ENCODE data around the gene MLST8. TPM values are rescaled to one million over a fixed set of nuclear protein-coding genes. Genes with fewer than 3 reads are reported as not detected.

MLST8 gene
- total RNA-seq, 1 experiment from 2014 or later, result 87.6 TPM

DNA sequence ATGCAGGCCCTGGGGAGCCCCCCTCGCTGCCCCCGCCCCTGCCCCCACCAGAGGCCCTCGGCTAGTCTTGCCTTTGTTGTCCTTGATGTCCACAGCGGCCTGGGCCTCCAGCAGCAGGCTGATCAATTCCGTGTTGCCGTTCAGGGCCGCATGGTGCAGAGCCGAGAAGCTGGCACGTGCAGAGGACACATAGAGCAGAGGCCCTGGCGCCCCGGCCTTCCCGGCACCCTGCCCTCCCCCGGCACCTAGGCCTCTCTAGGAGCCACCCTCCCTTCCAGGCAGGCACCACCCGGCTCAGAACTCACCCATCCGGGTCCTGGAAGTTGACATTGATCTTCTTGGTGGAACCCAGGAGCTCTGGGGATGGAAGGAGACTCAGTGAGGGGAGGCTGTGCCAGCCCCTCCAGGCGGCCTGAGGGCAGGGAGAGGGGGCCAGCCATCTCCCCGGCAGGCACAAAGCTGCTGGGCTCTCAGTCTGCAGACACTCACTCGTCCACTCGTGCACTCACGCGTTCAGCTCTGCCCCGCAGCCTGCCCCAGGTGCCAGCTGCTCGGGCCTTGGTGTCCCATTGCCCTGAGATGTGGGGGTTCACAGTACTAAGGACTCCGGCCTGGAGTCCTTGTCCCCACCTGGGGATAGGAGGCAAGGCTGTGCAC is 15.1 kb upstream of the MLST8 start:
- ChIA-PET CTCF (no interaction called here), POLR2A (interaction anchor here (1.1 kb wide), 1 partner anchor 16 kb away, joined by 3 read pairs; no protein-coding TSS in a partner anchor)
- no peaks in the 10 kb centered on the region for H3K4me1 Mint-ChIP-seq (ENCODE audit: insufficient read depth, unreplicated experiment)
- TF ChIP-seq, protein P1, sequence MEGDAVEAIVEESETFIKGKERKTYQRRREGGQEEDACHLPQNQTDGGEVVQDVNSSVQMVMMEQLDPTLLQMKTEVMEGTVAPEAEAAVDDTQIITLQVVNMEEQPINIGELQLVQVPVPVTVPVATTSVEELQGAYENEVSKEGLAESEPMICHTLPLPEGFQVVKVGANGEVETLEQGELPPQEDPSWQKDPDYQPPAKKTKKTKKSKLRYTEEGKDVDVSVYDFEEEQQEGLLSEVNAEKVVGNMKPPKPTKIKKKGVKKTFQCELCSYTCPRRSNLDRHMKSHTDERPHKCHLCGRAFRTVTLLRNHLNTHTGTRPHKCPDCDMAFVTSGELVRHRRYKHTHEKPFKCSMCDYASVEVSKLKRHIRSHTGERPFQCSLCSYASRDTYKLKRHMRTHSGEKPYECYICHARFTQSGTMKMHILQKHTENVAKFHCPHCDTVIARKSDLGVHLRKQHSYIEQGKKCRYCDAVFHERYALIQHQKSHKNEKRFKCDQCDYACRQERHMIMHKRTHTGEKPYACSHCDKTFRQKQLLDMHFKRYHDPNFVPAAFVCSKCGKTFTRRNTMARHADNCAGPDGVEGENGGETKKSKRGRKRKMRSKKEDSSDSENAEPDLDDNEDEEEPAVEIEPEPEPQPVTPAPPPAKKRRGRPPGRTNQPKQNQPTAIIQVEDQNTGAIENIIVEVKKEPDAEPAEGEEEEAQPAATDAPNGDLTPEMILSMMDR (IDR thresholded peaks at IDR 0.05; ENCODE audit: unreplicated experiment), result no peak
- no peak overlapping the region for H3K27ac Mint-ChIP-seq (ENCODE audit: low read depth, unreplicated experiment)
- H3K36me3 Mint-ChIP-seq (ENCODE audit: insufficient read depth, unreplicated experiment), result no peaks in the 10 kb centered on the region
- intact Hi-C loops (cut with micrococcal nuclease), result no loop called here
- H3K27me3 Mint-ChIP-seq (ENCODE audit: insufficient read depth, unreplicated experiment), result no peaks in the 10 kb centered on the region
- H3K4me3 Mint-ChIP-seq (ENCODE audit: unreplicated experiment), result no peak overlapping the region
- no peak for DNase-seq (ENCODE audit: unreplicated experiment)
- H3K9me3 Mint-ChIP-seq (ENCODE audit: unreplicated experiment), result no peaks in the 10 kb centered on the region
- BruUV-seq (replicated peaks), result no TSS peak

DNA sequence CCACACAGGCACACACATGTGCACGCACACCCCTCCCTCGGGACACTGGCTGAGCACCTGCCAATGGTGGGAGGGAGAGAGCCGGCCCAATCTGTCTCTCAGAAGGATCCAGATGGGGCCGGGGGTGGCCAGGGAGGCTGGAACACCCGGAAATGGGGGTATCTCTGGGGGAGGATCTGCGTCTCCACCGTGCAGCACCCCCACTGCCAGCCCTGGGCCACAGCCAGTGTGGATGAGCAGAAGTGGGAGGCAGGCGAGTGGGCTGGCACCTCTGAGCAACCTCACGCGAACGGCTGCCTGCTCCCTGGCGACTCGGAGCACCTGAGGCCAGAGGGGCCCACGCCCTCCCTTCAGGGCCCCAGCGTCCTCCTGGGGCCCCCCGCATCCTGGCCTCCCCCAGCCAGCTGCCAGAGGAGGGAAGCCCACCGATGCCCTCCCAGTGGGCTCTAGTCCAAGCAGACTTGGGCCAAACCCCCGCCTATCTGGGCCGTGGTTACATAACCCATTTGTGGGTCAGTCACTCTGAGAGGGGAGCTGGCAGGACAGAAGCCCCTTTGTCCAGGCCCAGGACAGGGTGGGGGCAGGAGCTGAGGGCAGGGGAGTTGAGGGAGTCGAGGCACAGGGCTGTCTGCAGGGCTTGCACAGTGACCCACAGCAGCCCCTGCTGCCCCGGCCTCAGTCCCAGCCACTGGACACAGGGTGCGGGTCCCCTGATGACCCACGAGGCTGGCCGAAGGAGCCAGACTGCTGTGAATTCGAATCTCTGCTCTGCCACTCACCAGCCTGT is 14.4 kb upstream of the MLST8 start:
- Mint-ChIP-seq H3K36me3 (ENCODE audit: insufficient read depth, unreplicated experiment) (no peaks in the 10 kb centered on the region), H3K9me3 (ENCODE audit: unreplicated experiment) (no peaks in the 10 kb centered on the region), H3K4me3 (ENCODE audit: unreplicated experiment) (no peak overlapping the region), H3K27ac (ENCODE audit: low read depth, unreplicated experiment) (no peak overlapping the region), H3K27me3 (ENCODE audit: insufficient read depth, unreplicated experiment) (no peaks in the 10 kb centered on the region), H3K4me1 (ENCODE audit: insufficient read depth, unreplicated experiment) (no peaks in the 10 kb centered on the region)
- BruUV-seq (replicated peaks), result no TSS peak
- no peak for DNase-seq (ENCODE audit: unreplicated experiment)
- ChIA-PET POLR2A (interaction anchor here (0.8 to 1.1 kb wide), 2 partner anchors 15 to 35 kb away, joined by 3 read pairs; partner anchors contain the start of gene TRAF7), CTCF (interaction anchor here (0.5 to 0.6 kb wide), 2 partner anchors 13 to 34 kb away, joined by 3 to 5 read pairs; no protein-coding TSS in a partner anchor)
- TF ChIP-seq, protein P1 (IDR thresholded peaks at IDR 0.05; ENCODE audit: unreplicated experiment), result no peak
- intact Hi-C loops (cut with micrococcal nuclease), result no loop called here

DNA sequence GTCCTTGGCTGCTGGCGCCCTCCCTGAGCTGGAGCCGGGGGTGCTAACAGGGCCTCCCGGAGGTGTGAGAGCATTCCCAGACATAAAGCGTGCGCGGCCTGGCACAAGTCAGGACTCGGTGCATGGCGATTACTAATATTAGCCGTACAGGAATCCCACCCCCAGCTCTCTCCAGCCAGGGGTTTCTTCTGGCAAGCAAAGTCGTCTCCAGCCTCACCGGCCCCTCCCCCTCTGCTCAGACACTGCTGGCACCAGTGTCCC is 13.9 kb upstream of the MLST8 start:
- Mint-ChIP-seq H3K36me3 (ENCODE audit: insufficient read depth, unreplicated experiment) (no peaks in the 10 kb centered on the region), H3K27me3 (ENCODE audit: insufficient read depth, unreplicated experiment) (no peaks in the 10 kb centered on the region), H3K9me3 (ENCODE audit: unreplicated experiment) (no peaks in the 10 kb centered on the region), H3K4me3 (ENCODE audit: unreplicated experiment) (no peak overlapping the region), H3K27ac (ENCODE audit: low read depth, unreplicated experiment) (no peak overlapping the region), H3K4me1 (ENCODE audit: insufficient read depth, unreplicated experiment) (no peaks in the 10 kb centered on the region)
- intact Hi-C loops (cut with micrococcal nuclease), result no loop called here
- DNase-seq (ENCODE audit: unreplicated experiment), result no peak
- TF ChIP-seq, protein P1 (IDR thresholded peaks at IDR 0.05; ENCODE audit: unreplicated experiment), result no peak
- ChIA-PET CTCF (interaction anchor here (0.6 kb wide), 1 partner anchor 13 kb away, joined by 3 read pairs; no protein-coding TSS in a partner anchor), POLR2A (interaction anchor here (0.8 kb wide), 1 partner anchor 36 kb away, joined by 3 read pairs; the partner anchor contains the start of gene TRAF7)
- BruUV-seq (replicated peaks), result no TSS peak

DNA sequence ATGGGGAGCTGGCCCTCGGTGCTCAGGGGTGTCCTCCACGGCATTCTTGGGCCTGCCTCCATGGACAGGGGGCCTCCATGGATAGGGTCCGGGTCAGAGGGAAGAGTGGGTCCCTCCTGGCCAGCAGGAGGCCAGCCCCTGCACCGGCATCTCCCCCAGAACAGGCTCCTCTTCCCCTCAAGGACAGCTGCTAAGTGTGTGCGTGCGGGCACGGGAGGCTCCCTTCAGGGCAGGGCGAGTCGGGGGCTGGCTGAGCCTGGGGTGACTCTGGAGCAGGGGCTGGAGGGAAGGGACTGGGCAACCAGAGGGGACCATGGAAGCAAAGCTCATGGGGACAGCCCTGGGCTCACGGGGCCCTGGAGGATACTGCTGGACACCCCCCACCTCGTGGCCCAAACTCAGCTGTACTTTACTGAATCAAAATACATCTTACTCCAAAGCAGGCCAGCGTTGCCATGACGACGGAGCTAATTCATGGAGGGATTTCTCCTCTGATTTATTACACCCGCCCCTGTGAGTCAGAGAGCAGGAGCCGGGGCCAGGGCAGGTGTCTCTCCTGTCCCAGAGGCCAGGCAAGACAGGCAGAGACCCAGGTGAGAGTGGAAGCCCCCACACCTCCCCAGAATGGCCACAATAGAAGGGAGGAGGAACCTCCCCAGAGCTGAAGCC is 11.0 kb upstream of the MLST8 start:
- BruUV-seq (replicated peaks), result no TSS peak
- H3K27me3 Mint-ChIP-seq (ENCODE audit: insufficient read depth, unreplicated experiment), result no peaks in the 10 kb centered on the region
- H3K9me3 Mint-ChIP-seq (ENCODE audit: unreplicated experiment), result no peaks in the 10 kb centered on the region
- no peak overlapping the region for H3K27ac Mint-ChIP-seq (ENCODE audit: low read depth, unreplicated experiment)
- ChIA-PET POLR2A (interaction anchor here (0.5 to 2.6 kb wide), 11 partner anchors 10 to 410 kb away, joined by 3 to 22 read pairs (median 4); partner anchors contain the start of genes ECI1, MLST8, NTHL1 and TRAF7), CTCF (interaction anchor here (0.5 to 2.1 kb wide), 16 partner anchors 10 to 585 kb away, joined by 3 to 8 read pairs (median 4); partner anchors contain the start of gene ECI1)
- H3K36me3 Mint-ChIP-seq (ENCODE audit: insufficient read depth, unreplicated experiment), result no peaks in the 10 kb centered on the region
- H3K4me1 Mint-ChIP-seq (ENCODE audit: insufficient read depth, unreplicated experiment), result no peaks in the 10 kb centered on the region
- no peak overlapping the region for H3K4me3 Mint-ChIP-seq (ENCODE audit: unreplicated experiment)
- DNase-seq (ENCODE audit: unreplicated experiment), result peak; percentile 60
- intact Hi-C loops (cut with micrococcal nuclease), result loop anchor here (2.0 kb wide), 1 partner anchor 307 kb away; no protein-coding TSS in a partner anchor
- TF ChIP-seq, protein P1 (IDR thresholded peaks at IDR 0.05; ENCODE audit: unreplicated experiment), result no peak

Measured in MCF 10A (cell line).